TTC549 (cell line): Measurements from ENCODE around the gene GALNT4.

Experiments used
- FAIRE-seq: peaks from 2 replicates; lab custom pipeline; 2012; peaks lifted over from hg19 to GRCh38; lab: Jason Lieb, UNC

Gene GALNT4

DNA sequence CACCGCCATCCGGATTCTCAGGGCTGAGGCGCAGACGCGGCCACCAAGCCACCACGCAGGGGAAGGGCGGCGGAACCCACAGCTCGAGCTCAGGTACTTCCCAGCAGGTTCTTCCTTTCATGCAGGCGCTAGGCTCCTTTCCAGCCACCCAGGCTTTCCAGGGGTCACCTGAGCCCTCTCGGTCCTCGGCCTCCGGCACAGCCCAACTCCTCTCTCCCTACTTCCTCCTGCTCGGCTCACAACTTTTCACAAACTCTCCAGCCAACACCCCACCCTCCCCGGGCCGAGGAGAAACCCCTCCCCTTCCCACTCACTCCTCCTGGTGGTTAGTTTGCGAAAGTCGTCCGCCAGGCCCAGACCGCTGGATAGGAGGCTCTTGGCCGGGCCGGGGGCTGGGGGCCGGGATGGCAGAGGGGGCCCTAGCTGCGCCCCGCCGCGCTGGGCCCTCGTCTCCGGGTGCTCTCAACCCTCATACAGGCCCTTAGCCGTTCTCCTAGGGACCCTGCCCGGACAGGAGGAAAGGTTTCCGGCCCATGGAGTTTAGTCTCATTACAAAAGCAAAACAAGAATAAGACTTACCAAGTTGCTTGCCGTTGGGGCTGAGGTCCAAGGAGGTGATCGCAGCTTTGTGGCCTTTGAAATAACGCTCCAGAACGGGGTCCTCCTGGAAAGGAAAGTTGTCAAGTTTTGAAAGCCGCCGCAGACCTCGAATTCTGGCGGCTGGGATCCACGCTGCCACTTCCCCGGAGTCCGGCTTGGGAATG is at the start of gene GALNT4:
Gene GALNT4 (minus strand): TSS at position 256 of the 764 bp plus-strand sequence. CDS start 247 bp downstream, at position 9.
- no peak for FAIRE-seq

DNA sequence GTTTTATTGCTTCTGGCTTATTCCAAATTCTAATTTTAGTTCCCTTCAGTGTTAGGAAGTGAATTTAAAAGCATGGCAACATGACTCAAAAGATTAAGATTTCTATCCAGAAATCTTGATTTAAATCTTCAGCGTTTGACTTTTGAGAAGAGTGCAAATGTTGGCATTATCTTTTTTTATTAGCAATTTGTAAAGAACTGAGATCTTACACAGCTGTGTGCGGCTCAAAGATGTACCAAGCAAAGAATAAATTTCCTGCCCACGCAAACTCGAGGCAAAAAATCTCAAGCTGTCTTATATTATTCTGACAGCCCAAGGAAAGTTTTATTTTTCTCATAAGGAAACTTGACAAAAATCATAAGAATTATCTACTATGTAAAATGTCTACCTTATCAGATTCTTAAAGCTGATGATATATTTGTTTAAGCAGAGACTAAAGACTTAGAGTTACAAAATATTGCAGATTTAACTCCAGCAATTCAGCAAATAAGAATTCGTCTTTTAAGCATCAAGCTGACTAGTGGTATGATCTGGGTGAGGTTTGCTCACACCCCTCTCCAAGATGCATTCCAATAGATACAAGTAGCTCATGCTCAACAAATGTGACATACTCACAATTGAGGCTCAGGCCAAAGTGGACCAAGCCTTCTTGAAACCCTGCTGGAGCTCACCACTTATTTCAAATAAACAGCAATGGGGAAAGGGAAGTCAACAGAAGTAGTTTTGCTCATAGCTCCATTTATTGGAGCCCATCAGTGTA is 48.6 kb upstream of the GALNT4 start:
- FAIRE-seq = no peak

DNA sequence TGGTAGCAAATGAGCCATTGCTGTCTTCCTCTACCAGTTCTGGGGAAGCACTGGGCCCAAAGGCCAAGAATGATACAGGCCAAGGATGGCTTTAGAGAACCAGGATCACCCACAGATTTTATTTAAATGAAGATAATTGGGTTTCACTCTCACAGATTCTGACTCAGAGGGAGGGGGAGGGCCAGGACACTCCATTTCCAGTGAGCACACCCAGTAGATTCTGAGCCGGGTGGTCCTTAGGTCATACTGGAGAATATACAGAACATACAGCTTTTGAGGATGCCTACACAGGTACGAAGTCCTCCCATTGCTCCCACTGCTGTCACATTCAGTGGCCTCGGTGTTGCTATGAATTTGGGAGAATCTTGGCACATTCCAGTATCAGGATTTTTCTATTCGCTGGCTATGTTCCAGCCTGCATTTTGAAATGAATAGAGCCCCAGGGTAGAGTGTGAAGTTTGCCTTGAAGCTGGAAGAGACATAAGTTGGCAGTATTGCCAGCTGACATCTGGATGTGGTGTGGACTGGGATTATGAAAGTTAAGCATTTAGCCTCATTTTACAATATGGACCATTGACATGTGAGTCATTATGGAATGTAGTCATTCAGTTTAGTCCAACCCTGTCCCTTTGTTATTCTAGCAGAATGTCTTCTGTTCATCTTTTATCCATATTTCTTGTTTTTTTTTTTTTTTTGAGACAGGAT is 47.0 kb upstream of the GALNT4 start:
- no peak for FAIRE-seq

DNA sequence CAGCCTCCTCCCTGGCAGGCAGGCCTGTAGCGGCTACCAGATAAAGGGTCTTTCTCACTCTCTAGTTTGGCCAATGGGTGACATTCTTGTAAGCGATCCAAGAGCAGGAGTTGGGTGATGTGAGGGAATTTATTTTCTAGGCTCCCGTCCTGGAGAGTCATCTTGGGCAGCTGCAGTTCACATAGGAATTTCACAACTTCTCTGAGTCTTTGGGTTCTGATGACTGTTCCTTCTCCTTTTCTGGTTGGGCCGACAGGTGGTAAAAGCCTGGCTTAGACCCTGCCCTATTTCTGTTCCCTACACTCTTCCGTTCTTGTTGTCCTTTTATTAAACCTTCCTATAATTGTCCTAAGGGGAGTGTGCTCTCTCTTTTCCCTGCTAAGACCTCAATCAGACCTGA is 43.9 kb upstream of the GALNT4 start:
- FAIRE-seq = no peak

DNA sequence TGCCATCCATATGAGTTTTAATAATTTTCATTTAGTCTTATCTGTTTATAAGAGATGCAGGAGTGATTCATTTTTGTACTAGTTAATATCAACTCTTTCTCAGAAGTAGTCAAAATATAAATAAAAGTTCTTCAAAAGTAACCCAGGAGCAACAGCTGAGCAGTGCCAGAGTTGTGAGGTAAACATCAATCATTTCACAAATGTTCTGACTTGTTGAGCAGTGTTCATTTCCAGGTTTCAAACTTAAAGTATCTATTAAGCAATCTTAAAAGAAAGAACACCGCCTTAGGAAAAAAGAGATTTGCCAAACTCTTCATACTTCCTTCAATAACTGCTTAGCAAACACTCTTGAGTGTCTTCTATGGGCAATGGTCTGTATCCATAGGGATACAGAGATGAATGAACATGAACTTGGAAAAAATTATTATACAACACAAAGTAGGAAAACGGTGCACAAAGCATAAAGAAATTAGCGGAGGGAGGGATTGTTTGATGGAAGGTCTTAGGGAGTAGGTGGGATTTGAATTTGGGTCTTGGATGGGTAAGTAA is 43.2 kb upstream of the GALNT4 start:
- FAIRE-seq = no peak

DNA sequence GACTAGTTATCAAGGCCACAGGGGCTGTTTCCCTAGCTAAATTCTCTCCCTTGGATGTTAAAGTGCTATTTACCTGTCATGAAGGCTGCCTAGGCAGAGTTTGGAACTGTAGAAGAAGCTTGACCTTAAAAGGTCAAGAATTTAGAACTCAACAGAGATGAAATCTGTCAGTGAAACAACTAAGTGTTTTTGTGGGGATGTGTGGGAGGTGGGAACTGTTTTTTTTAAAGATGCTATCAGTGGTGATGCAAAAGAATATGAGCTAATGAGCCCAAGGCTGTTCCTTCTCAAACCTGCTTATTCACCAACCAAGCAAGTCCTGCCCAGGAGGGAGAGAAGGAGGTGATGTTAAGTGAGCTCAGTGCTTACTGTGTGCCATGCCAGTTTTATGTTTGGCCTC is 42.0 kb upstream of the GALNT4 start:
- no peak for FAIRE-seq

DNA sequence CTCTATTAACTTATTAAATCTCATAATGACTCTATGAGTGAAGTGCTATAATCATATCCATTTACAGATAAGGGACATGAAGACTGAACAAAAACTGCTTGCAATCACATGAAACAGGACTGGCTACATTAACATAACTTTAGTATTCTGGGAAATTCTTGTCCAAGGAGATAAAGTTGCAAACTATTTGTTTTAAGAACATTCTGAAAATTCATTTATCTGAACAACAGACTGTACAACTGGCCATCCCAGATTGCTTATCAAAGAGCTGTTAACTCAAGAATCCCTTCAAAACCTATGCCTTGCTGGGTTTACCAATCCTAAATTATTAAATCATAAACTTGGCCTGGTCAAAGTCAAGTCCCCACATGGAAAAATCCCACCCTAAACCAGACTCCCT is 40.4 kb upstream of the GALNT4 start:
- FAIRE-seq = no peak

DNA sequence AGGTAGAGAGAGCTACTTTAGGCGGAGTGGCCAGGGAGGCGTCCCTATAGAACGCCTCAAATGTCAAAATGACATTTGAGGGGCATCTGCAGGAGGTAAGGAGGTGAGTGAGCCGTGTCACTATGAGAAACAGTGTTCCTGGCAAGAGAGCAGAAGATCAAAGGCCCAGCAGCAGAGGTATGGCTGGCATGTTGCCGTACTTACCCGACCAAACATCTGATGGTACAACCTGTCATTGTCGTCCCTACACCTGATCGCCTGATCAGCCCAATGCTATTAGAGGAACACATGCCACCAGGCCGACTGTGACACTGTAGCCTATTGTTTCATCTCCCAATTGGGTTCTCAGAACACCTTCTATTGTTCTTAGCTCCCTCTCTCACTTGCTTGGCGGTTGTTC is 35.2 kb upstream of the GALNT4 start:
- FAIRE-seq = no peak

DNA sequence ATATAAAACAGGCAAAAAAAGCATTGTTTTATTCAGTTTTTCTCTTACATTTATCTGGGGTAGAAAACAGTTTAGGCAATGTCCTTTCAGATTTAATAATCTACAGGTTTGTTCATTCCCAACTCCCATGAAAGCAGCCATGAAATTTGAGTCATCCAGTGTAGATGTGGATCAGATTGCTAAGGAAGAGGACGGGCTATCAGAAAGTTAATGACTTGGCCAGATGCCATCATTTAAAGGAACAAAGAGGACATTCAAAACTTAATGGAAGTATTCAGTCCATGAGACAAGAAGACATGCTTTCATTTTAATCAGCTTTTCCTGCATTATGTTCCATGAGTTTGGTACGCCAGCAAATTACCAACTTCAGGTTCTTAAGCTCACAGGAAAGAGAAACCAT is 32.4 kb upstream of the GALNT4 start:
- no peak for FAIRE-seq

DNA sequence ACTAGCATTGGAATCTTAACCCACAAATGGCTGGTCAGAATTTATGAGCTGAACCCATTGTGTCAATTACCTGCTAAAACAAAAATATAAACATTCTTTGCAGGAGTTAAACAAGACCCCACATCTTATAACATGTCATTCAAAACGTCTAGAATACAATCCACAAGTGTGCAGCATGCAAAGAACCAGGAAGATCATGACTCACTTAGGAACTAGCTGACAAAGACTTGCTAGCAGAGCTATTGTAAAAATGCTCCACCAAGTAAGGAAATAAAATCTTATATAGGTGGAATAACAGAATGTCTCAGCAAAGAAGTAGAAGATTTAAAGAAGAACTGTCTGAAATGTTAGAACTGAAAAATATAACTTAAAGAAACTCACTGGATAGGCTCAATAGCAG is 27.8 kb upstream of the GALNT4 start:
- FAIRE-seq = no peak

DNA sequence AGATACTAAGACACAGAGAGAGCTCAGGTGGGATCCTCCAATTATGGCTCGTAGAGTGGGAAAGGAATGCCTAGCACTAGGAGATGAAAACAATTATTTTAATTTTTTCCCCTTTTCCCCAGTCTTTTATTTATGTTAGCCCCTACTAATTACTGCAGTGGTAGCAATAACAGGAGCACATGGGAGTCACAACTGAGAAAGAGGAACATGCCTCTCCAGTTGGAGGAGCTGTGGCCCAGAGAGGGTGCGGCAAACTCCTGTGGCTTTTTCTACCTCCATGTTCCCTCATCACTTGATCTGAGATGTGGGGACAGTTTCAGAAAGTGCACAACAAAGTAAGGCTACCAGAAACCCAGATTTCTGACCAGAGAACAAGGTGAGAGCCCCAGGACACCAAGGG is 27.2 kb upstream of the GALNT4 start:
- FAIRE-seq = no peak

DNA sequence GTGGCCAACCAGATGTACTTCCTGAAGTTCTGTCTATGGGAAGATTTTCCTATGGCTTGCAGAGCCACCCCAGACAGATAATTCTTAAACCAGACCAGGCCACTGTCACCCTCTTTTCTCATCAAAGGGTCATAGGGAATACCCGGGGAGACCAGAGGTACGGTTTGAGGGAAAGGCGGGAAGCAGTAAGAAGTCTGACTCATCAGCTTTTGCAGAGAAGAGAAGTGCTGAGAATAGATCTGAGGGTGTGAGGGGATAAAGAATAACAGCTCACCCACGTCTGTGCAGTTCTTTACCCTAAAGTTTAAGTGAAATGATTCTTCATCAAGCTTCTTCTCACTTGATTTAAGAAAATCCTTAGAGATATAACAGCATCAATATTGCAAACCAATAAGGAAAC is 22.5 kb upstream of the GALNT4 start:
- no peak for FAIRE-seq

DNA sequence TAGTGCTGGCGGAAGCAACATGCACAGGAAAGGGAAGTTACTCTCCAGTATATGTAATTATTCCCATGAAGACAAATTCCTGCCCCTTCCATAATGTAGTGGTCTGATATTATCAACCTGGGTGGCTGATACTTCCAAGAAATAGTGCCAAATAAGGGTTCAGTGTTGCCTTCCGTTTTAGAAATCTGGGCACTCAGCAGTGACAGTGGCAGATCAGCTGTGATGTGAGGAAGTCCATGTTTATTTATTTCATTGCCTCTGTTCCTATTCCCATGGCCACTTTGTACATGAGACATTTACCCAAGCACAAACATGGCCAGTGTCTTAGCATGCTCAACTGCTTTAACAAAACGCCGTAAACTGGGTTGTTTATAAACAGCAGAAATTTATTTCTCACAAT is 21.6 kb upstream of the GALNT4 start:
- FAIRE-seq = no peak

DNA sequence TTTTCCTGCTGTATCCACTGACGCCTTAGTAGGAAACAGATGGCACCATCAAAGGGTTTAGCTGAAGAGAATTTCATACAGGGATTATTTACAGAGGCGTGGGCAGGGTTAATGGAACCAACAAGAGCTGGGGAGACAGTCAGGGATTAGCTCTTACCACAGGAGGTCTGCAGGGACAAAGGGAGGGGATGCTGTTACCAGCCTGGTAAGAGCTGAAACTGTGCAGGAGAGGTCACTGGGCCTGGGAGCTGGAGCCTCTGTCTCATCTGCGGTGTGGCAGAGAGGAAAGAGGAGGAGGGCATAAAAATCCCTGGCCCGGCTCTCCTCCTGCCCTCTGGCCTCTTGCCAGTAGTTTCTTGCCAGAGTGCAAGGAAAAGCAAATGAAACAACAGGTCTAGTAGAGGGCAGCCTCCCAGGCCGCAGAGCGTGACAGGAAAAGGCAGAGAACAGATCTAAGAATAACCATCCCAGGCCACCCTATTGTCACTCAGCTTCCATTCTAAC is 20.1 kb upstream of the GALNT4 start:
- FAIRE-seq = no peak

DNA sequence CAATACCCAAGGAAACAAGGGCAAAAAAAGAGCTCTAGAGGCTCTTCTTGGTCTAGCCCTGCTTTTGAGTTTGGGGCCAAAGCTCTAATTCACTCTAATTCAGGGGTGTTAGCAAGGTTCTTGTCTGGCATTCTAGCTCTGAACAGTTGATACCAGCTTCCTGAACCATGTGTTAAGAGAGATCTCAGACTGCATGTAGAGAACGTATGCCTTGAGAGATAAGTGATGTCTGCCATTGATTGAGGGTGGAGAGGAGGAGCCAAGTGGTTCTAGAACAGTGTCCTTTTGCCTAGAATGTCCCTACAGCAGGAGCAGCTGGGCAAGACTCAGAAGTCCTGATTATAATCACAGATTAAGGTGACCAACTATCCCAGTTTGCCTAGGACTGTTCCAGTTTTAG is 19.4 kb upstream of the GALNT4 start:
- no peak for FAIRE-seq

DNA sequence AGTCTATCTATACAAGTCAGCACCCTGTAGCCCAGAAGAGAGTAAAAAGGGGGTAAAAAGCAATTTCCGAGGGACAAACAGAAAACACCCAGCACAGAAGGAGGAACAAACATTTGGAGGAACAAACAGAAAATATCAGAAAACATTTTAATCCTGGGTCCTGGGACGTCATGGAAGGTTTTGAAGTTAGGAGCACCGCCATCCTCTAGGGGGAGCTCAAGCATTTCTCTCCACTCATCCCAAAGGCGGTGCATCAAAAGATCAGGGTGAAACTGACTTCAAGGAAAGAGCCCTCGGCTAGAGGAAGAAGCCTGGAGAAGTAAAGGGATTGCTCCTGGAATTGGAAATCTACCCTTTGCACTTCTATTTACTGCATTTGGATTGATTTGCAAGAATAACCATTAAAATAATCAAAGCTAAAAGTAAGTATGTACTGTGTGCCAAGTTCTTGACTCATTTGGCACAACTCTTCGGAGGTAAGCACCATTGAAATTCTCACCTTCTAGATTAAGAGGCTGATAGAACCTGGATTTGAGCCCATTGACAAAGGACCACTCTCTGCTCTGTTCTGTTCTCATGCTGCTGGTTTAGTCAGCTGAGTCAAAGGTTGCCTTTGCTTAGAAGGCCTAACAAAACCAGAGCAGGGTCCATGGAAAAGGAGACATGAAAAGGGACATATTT is 18.5 kb upstream of the GALNT4 start:
- FAIRE-seq = no peak

DNA sequence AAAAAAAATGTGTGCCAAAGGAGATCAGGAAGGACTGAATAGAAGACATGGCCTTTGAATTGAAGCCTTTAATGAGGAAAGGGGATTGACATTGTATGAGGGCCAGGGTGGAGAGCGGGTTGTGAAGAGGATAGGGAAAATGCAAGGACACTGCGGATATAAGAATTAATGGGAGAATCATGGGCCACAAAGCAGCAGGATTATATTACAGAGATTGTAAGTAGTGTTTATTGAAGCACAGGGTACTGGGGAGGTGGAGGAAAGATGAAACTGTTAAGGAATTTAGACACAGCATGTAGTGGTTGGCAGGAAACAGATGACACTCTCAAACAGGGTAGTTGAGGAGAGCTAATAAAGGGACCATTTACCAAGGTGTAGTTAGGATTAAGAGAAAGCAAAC is 17.6 kb upstream of the GALNT4 start:
- FAIRE-seq = no peak

DNA sequence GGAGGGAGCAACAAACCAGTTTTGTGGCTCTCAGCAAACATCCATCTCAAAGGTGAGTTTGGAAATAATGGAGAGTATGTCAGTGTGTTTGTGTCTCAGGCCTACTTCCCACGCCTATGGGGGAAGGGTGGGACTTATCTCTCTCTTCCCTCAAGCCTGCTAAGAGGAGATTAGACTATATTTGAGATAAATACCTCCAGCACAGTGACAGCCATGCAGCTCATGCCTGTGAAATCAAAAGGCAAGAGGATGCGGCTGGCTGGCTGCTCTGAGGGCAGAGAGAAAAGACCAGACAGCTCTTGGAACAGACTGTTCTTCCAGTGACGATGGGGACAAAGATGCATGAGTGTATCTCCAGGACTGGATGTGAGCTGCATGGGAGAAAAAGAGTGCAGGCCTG is 16.0 kb upstream of the GALNT4 start:
- FAIRE-seq = no peak

DNA sequence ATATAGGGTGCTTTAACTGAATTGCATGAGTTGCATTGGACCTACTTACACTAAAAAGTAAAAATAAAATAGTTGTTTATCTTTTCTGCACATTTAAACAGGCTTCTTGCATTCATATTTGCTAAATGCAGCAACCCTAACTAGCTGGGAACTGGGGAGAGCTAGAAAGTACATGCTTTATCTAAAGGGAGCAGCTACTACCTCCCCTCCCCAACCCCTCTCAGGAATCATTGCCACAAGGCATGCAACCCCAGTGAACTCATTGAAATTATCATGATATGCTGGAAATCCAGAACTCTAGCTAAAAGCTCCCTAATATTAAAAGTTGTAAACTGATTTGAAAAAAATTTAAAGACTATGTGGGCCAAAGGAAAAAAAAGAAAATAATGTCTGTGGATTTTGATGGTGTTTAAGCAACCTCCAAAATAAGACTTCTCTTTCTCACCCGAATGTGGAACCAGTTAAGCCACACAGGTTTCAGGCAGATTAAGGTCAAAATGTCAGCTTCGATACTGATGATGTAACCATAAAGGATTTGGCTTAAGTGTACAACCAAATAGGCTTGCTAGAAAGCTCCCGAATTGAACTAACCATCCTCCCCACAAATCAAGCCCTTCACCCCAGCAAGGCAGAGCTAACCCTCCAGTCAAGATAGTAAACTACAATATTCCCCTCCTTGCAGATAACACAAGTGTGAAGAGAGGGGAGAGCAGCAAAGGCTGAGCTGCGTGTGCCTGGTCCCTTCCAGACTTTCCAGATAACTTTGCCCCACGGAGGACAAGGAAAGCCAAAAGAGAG is 15.0 kb upstream of the GALNT4 start:
- no peak for FAIRE-seq

DNA sequence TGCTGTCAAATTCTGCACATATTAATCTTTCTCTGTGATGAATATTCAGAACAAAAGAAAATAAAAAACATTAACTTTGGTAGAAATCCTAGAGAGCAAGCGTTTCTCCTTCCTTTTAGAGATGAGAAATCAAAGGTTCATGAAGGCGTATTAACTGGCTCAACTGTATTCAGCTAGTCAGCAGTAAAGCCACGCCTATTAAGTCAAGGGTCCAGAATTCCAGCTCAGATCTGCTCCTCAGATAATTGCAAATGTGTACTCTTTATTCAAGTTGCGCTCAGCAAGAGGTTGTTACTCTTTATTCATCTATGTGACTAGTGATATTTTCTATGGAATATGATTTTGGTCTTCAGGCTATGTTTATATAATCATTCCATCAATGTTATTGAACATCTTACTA is 14.3 kb upstream of the GALNT4 start:
- no peak for FAIRE-seq

DNA sequence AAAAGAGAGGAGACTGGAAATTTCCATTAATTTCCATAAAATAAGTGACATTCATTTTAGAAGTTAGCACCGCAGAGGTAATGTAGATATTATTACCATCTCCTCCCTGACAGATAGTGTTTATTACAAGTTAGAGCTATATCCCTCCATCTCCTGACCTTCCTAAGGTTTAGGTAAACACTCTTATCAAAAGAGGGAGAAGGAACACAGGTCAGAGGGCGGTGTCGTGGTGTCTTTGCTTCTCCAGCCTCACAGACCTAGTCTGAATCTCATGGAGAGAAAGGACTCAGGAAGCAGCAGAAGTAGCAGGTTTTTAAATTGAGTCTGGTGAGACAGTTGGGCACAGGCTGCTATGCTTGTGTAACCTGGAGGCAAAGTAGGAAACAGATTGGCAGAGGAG is 12.8 kb upstream of the GALNT4 start:
- no peak for FAIRE-seq
